A549 (cell line): ENCODE measurements around the gene CNP. TPM values are rescaled to one million over a fixed set of nuclear protein-coding genes. Genes with fewer than 3 reads are reported as not detected.

Experiments
- ATAC-seq, 2 experiments: fragments of 200-7000 bp in 1 of 2; fragments of >200 bp in 1 of 2; cut with Nextera tagmentation in 1 of 2; cut with Tn5 transposase in 1 of 2; 3 replicates each; pipeline versions ENCODE4 v1.8.0 to v1.9.1; 2018 to 2020; ENCODE audit warnings: mild to moderate bottlenecking in 1 of 2, moderate library complexity in 1 of 2
- CTCF ChIA-PET: fragments of 300-600 bp; sonication (Branson Sonifier 250); formaldehyde crosslinking; extraction: SDS; loops from one replicate; lab custom pipeline; 2021; ENCODE audit warnings: antibody characterized with exemption, inconsistent platforms; lab: Yijun Ruan, JAX
- POLR2A ChIA-PET: fragments of 350-600 bp; formaldehyde crosslinking; extraction: SDS; loops from one replicate; lab custom pipeline; 2021; ENCODE audit warnings: antibody characterized with exemption, inconsistent platforms; lab: Yijun Ruan, JAX
- DNase-seq, 2 experiments: peaks; one replicate each; pipeline versions ENCODE4 v3.0.0 to v3.0.0-alpha.2; 2011 to 2016; ENCODE audit warnings: low read depth in 1 of 2, low spot score in 1 of 2
- FAIRE-seq: peaks from 2 replicates; lab custom pipeline; 2011; peaks lifted over from hg19 to GRCh38; lab: Jason Lieb, UNC
- H3K27ac ChIP-seq, 2 experiments: fragments of >200 bp; sonication (Bioruptor Twin); formaldehyde crosslinking; 3 replicates each; pipeline ENCODE4 v1.5.1; 2016 to 2017
- H3K4me1 ChIP-seq: fragments of >200 bp; sonication (Bioruptor Twin); formaldehyde crosslinking; 3 replicates; pipeline ENCODE4 v1.6.1; 2016
- H3K4me2 ChIP-seq: fragments of >200 bp; sonication (Bioruptor Twin); formaldehyde crosslinking; 3 replicates; pipeline ENCODE4 v1.6.1; 2016
- H3K4me3 ChIP-seq: fragments of >200 bp; sonication (Bioruptor Twin); formaldehyde crosslinking; 3 replicates; pipeline ENCODE4 v1.5.1; 2016
- H3K9me3 ChIP-seq: fragments of >200 bp; sonication (Bioruptor Twin); formaldehyde crosslinking; 3 replicates; pipeline ENCODE4 v1.6.1; 2016
- BHLHE40 ChIP-seq: IDR thresholded peaks from 2 replicates; pipeline ENCODE4 v1.6.1; 2012; ENCODE audit warnings: low read depth, low read length, inconsistent platforms
- CHD2 ChIP-seq: fragments of 150-350 bp; IDR thresholded peaks from 2 replicates; pipeline ENCODE4 v1.6.1; 2014; ENCODE audit warnings: low read length; ENCODE audit not compliant: partially characterized antibody
- CHD4 ChIP-seq: fragments of 200-600 bp; sonication (generic); IDR thresholded peaks from 2 replicates; pipeline ENCODE4 v1.6.1; 2016; ENCODE audit warnings: antibody characterized with exemption, mild to moderate bottlenecking, borderline replicate concordance
- HOXA7 ChIP-seq: fragments of 250-450 bp; sonication (Bioruptor Pico); IDR thresholded peaks from 2 replicates; pipeline ENCODE4 v1.5.0; 2020; ENCODE audit warnings: mild to moderate bottlenecking, moderate library complexity
- KDM1A ChIP-seq: fragments of 200-600 bp; sonication (generic); IDR thresholded peaks from 2 replicates; pipeline ENCODE4 v1.6.1; 2016; ENCODE audit warnings: low read depth, mild to moderate bottlenecking
- MYC ChIP-seq: IDR thresholded peaks from 2 replicates; pipeline ENCODE4 v1.6.1; 2012; ENCODE audit warnings: mild to moderate bottlenecking, inconsistent platforms, low read length, improper control_type of control experiment, borderline replicate concordance
- NPAS2 ChIP-seq: fragments of 250-450 bp; sonication (Bioruptor Pico); IDR thresholded peaks from 2 replicates; pipeline ENCODE4 v1.8.0; 2022; ENCODE audit warnings: mild to moderate bottlenecking, moderate library complexity, borderline replicate concordance
- PHF8 ChIP-seq: fragments of 200-600 bp; sonication (generic); IDR thresholded peaks from 2 replicates; pipeline ENCODE4 v1.6.1; 2016; ENCODE audit warnings: low read depth, mild to moderate bottlenecking, antibody characterized with exemption, moderate library complexity, borderline replicate concordance
- RARB ChIP-seq: fragments of 250-450 bp; sonication (Bioruptor Pico); IDR thresholded peaks from 2 replicates; pipeline ENCODE4 v1.8.0; 2021; ENCODE audit warnings: mild to moderate bottlenecking, moderate library complexity
- RCOR1 ChIP-seq: fragments of 150-350 bp; IDR thresholded peaks from 2 replicates; pipeline ENCODE4 v1.6.1; 2014; ENCODE audit warnings: antibody characterized with exemption, low read length, low read depth
- RFX5 ChIP-seq: fragments of 450-650 bp; IDR thresholded peaks from 2 replicates; pipeline ENCODE4 v1.7.1; 2014; ENCODE audit warnings: antibody characterized with exemption, mild to moderate bottlenecking, moderate library complexity
- SMC3 ChIP-seq: fragments of >200 bp; sonication (Bioruptor Twin); formaldehyde crosslinking; IDR thresholded peaks from 3 replicates; pipeline ENCODE4 v1.6.1; 2018; ENCODE audit warnings: inconsistent platforms
- TP53 ChIP-seq: fragments of 250-450 bp; sonication (Bioruptor Pico); IDR thresholded peaks from 2 replicates; pipeline ENCODE4 v1.5.0; 2021; ENCODE audit warnings: mild to moderate bottlenecking, moderate library complexity
- ZFP36 ChIP-seq: fragments of 450-650 bp; IDR thresholded peaks from 2 replicates; pipeline ENCODE4 v1.6.1; 2014; ENCODE audit warnings: borderline replicate concordance; ENCODE audit not compliant: partially characterized antibody
- ZNF302 ChIP-seq: fragments of 250-450 bp; sonication (Bioruptor Pico); IDR thresholded peaks from 2 replicates; pipeline ENCODE4 v1.9.0; 2021; ENCODE audit warnings: inconsistent platforms, mild to moderate bottlenecking, moderate library complexity
- ZSCAN20 ChIP-seq: fragments of 250-450 bp; sonication (Bioruptor Pico); IDR thresholded peaks from 2 replicates; pipeline ENCODE4 v1.8.0; 2022; ENCODE audit warnings: mild to moderate bottlenecking, moderate library complexity
- WGBS: methylation state at CpG from one replicate; pipeline ENCODE4 v1.1.6; 2017; ENCODE audit errors: missing lambda C conversion rate; 5-methylcytosine and 5-hydroxymethylcytosine counted together
- polyA plus RNA-seq, 4 experiments: library from polyadenylated mRNA; depleted of rRNA in 3 of 4; stranded (reverse); fragments of >200 nt; fragmentation: RNase III in 1 of 4; extraction: RNeasy Plus Mini Kit Qiagen cat#74134 plus additional on column Dnase treatment in 1 of 4; gene quantifications; 2 replicates in 3 of 4; 3 replicates in 1 of 4; pipeline ENCODE4 v1.2.3, GENCODE V29; 2011 to 2017
- TF ChIP-seq, protein P1 (sequence below): fragments of 200-600 bp; sonication (generic); IDR thresholded peaks from 2 replicates; pipeline ENCODE4 v1.6.1; 2016; ENCODE audit warnings: antibody characterized with exemption, mild to moderate bottlenecking, moderate library complexity
- TF ChIP-seq, protein P2 (sequence below): fragments of 250-450 bp; sonication (Bioruptor Pico); IDR thresholded peaks from 2 replicates; pipeline ENCODE4 v1.5.0; 2020; ENCODE audit warnings: low read depth, mild to moderate bottlenecking, moderate library complexity

Gene CNP
- polyA plus RNA-seq, 2 of the 4 experiments (the other 2 are of a cell fraction): 38.6 to 113 TPM

DNA sequence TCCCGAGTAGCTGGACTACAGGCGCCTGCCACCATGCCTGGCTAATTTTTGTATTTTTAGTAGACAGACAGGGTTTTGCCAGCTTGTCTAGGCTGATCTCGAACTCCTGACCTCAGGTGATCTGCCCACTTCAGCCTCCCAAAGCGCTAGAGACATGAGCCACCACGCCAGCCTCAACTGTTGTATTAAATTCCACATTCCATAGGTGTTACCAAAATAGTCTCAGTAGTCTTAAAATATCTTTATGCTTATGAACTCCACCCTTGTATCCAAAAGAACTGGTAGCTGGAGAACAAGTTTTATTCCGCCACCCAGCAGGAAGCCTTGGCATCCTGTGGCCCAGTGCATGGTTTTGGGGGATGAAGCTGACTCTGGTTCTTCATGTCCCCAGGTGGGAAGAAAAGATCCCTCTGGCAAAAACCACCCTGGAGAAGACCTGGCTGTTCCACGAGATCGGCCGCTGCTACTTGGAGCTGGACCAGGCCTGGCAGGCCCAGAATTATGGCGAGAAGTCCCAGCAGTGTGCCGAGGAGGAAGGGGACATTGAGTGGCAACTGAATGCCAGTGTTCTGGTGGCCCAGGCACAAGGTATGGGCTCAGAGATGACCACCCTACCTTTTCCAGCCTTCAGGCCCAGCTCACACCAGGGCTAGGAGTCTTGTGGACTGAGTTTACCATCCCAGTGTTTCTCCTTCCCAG is 17.7 kb upstream of the CNP start:
- ChIA-PET POLR2A (no interaction called here), CTCF (interaction anchor here (0.6 to 15.4 kb wide), 9 partner anchors 10 to 805 kb away, joined by 3 to 204 read pairs (median 5); partner anchors contain the start of gene ODAD4)
- 84% methylated on average over 11 of the region's 11 CpGs for WGBS
- no peak overlapping the region for H3K4me3 ChIP-seq
- no peak overlapping the region for H3K27ac ChIP-seq
- no peak for FAIRE-seq
- DNase-seq: no peak
- H3K4me2 ChIP-seq: no peak overlapping the region
- ATAC-seq: peak in 1 of 2 experiments; percentile 30; a peak in 3 of 6 replicates
- no peaks in the 10 kb centered on the region for H3K9me3 ChIP-seq
- no peaks in the 10 kb centered on the region for H3K4me1 ChIP-seq
- TF ChIP-seq SMC3 (no peak), ZFP36 (no peak), RFX5 (no peak), RCOR1 (no peak), RARB (no peak), ZNF302 (CRISPR knock-in tag) (no peak), PHF8 (no peak), CHD4 (no peak)
- TF ChIP-seq, protein P1, sequence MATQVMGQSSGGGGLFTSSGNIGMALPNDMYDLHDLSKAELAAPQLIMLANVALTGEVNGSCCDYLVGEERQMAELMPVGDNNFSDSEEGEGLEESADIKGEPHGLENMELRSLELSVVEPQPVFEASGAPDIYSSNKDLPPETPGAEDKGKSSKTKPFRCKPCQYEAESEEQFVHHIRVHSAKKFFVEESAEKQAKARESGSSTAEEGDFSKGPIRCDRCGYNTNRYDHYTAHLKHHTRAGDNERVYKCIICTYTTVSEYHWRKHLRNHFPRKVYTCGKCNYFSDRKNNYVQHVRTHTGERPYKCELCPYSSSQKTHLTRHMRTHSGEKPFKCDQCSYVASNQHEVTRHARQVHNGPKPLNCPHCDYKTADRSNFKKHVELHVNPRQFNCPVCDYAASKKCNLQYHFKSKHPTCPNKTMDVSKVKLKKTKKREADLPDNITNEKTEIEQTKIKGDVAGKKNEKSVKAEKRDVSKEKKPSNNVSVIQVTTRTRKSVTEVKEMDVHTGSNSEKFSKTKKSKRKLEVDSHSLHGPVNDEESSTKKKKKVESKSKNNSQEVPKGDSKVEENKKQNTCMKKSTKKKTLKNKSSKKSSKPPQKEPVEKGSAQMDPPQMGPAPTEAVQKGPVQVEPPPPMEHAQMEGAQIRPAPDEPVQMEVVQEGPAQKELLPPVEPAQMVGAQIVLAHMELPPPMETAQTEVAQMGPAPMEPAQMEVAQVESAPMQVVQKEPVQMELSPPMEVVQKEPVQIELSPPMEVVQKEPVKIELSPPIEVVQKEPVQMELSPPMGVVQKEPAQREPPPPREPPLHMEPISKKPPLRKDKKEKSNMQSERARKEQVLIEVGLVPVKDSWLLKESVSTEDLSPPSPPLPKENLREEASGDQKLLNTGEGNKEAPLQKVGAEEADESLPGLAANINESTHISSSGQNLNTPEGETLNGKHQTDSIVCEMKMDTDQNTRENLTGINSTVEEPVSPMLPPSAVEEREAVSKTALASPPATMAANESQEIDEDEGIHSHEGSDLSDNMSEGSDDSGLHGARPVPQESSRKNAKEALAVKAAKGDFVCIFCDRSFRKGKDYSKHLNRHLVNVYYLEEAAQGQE: no peak
- TF ChIP-seq, all 56 proteins: peak for 0

DNA sequence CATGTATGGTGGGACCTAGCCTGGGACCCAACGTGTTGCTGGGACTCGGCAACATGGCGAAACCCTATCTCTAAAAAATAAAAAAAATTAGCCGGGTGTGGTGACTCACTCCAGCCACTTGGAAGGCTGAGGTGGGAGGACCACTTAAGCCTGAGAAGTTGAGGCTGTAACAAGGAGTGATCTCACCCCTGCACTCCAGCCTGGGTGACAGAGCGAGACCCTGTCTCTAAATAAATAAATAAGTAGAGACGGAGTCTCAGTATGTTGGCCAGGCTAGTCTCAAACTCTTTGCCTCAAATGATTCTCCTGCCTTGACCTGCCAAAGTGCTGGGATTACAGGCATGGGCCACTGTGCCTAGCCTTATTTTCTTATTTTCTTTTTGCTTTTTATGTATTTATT is 10.1 kb upstream of the CNP start:
- Histone ChIP-seq H3K4me3 (no peak overlapping the region), H3K4me1 (peaks cover 7% of the 10 kb centered on the region; the same call in 2 of the 3 replicates), H3K9me3 (no peaks in the 10 kb centered on the region), H3K4me2 (no peak overlapping the region), H3K27ac (no peak overlapping the region)
- WGBS: 90% methylated on average over 6 of the region's 6 CpGs
- TF ChIP-seq, protein P2, sequence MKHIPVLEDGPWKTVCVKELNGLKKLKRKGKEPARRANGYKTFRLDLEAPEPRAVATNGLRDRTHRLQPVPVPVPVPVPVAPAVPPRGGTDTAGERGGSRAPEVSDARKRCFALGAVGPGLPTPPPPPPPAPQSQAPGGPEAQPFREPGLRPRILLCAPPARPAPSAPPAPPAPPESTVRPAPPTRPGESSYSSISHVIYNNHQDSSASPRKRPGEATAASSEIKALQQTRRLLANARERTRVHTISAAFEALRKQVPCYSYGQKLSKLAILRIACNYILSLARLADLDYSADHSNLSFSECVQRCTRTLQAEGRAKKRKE (CRISPR knock-in tag): no peak
- TF ChIP-seq NPAS2 (CRISPR knock-in tag): no peak
- no peak for TF ChIP-seq PHF8
- no peak for TF ChIP-seq HOXA7 (CRISPR knock-in tag)
- no peak for TF ChIP-seq MYC
- TF ChIP-seq BHLHE40: no peak
- TF ChIP-seq CHD2: no peak
- no peak for TF ChIP-seq ZSCAN20 (CRISPR knock-in tag)
- TF ChIP-seq RFX5: no peak
- no peak for TF ChIP-seq KDM1A
- no peak for TF ChIP-seq TP53
- FAIRE-seq (no peak), DNase-seq (no peak), ATAC-seq (no peak)
- ChIA-PET POLR2A (no interaction called here), CTCF (interaction anchor here (1.8 to 29.5 kb wide), 3 partner anchors 12 to 130 kb away, joined by 6 to 378 read pairs (median 204); partner anchors contain the start of genes DNAJC7 and NKIRAS2)
